Heart right ventricle (tissue), 16 donors: ENCODE data around the gene PHYHD1. TPM values are rescaled to one million over a fixed set of nuclear protein-coding genes. Genes with fewer than 3 reads are reported as not detected.

Source experiments
- ATAC-seq, 8 donors: fragments of 200-7000 bp; cut with Tn5 transposase; one replicate each; pipeline ENCODE4 v1.9.1; 2020; ENCODE audit warnings: mild to moderate bottlenecking in 8 of 8, moderate library complexity in 8 of 8, moderate number of reproducible peaks in 1 of 8
- DNase-seq, 2 donors: peaks; one replicate each; pipeline ENCODE4 v3.0.0-alpha.2; 2020
- H3K27ac ChIP-seq, 10 donors: fragments of 200-600 bp; sonication (generic) in 2 of 10; one replicate each; pipeline versions ENCODE4 v1.5.0 to v1.8.0; 2020 to 2022; ENCODE audit warnings: mild to moderate bottlenecking in 3 of 10
- H3K27me3 ChIP-seq, 7 donors: fragments of 200-600 bp; one replicate each; pipeline ENCODE4 v1.8.0; 2021 to 2022; ENCODE audit warnings: mild to moderate bottlenecking in 2 of 7
- H3K36me3 ChIP-seq, 9 donors: fragments of 200-600 bp; sonication (generic) in 1 of 9; one replicate each; pipeline versions ENCODE4 v1.5.0 to v1.8.0; 2020 to 2022; ENCODE audit warnings: mild to moderate bottlenecking in 2 of 9
- H3K4me1 ChIP-seq, 9 donors: fragments of 200-600 bp; sonication (generic) in 1 of 9; one replicate each; pipeline versions ENCODE4 v1.5.0 to v1.8.0; 2020 to 2022; ENCODE audit warnings: mild to moderate bottlenecking in 4 of 9
- H3K4me3 ChIP-seq, 10 donors: fragments of 200-600 bp; sonication (generic) in 2 of 10; one replicate each; pipeline versions ENCODE4 v1.5.0 to v1.8.0; 2020 to 2022; ENCODE audit warnings: mild to moderate bottlenecking in 7 of 10, moderate library complexity in 2 of 10
- H3K9me3 ChIP-seq, 11 donors: fragments of 200-600 bp in 10 of 11; sonication (generic) in 2 of 11; one replicate each; pipeline versions ENCODE4 v1.5.0 to v1.8.0; 2013 to 2022; ENCODE audit warnings: mild to moderate bottlenecking in 2 of 11, control low read depth in 1 of 11, moderate library complexity in 1 of 11
- CTCF ChIP-seq, 9 donors: fragments of 200-600 bp; sonication (generic) in 2 of 9; IDR thresholded peaks; one replicate each; pipeline versions ENCODE4 v1.5.0 to v1.8.0; 2021 to 2022; ENCODE audit warnings: antibody characterized with exemption in 9 of 9, mild to moderate bottlenecking in 5 of 9, moderate library complexity in 1 of 9
- WGBS, 2 donors: extraction: QIAGEN DNeasy Blood & Tissue Kit; methylation state at CpG; one replicate each; pipeline ENCODE4 v1.1.7; 2013; ENCODE audit warnings: inconsistent platforms in 1 of 2; 5-methylcytosine and 5-hydroxymethylcytosine counted together
- intact Hi-C, 10 donors: fragments of 100-400 bp; cut with DNase I; formaldehyde crosslinking; loops; one replicate each; pipeline versions ENCODE4 v1.11.1 to v1.14.2; 2022
- polyA plus RNA-seq, 2 donors: library from polyadenylated mRNA; stranded (reverse); fragments of 200-250 nt; gene quantifications; one replicate each; pipeline ENCODE4 v1.2.3, GENCODE V29; 2013
- total RNA-seq, 10 donors: library from RNA; stranded (reverse); fragmentation: NEBNext Ultra II Directional in 3 of 10; extraction: Animal tissue kit (Norgen Biotek cat#: 25700) in 3 of 10; gene quantifications; one replicate each; pipeline versions ENCODE4 v1.2.1 to v1.2.4, GENCODE V29; 2021 to 2023
- donor health status: Arrhythmogenic right ventricular cardiomyopathy.
- donor health status: ischemic (EF 13 %, LVEDD 7.1; RV severe dilation, severe dysfunction).
- donor health status: healthy with polysubstance abuse.
- donor health status: DM: no; HTN: yes; CAD: no.
- donor health status: DM: no; HTN: no; CAD: no.
- donor health status: ischemic (EF 25% LVEDD 6.9; RV normal size, moderate dysfunction).
- donor health status: ischemic (EF 25% LVEDD 5.7; RV mildly dilated, moderate dysfunction).
- donor health status: healthy.
- donor health status: DM: yes; HTN: yes; CAD: no.
- donor health status: Ischemic cardiomyopathy.
- donor health status: ischemic (EF 35%, LVEDD 5.7; RV mildly dilated, moderate dysfunction).
- donor health status: nonischemic (EF 11% LVEDD 7.7; RV severe dilation, severe dysfunction).
- donor health status: DM: yes; HTN: yes; CAD: no.
- donor health status: PGD.
- donor health status: ischemic (EF 29% LVEDD 5.4; RV normal size, mild dysfunction).
- donor health status: nonischemic (EF 23%, LVEDD 6.1; RV moderate dilation, normal function).

The PHYHD1 gene
- total and polyA plus RNA-seq, 12 donors: 14.7 to 49.2 (median 24.2) TPM

GRCh38 chr9:128969491-128969890, 48.7 kb downstream of the PHYHD1 start:
- intact Hi-C loops: no loop called here
- no peak for TF ChIP-seq CTCF (IDR thresholded peaks at IDR 0.05)

GRCh38 chr9:128972956-128973355, 52.2 kb downstream of the PHYHD1 start:
- ATAC-seq (no peak), DNase-seq (no peak)
- intact Hi-C loops: no loop called here
- 65 to 75% methylated on average over 4 of the region's 4 CpGs for WGBS, 2 donors
- peaks cover 0 to 100% (median 68%) of the 10 kb centered on the region in 9 donors for H3K36me3 ChIP-seq
- no peak overlapping the region for H3K4me3 ChIP-seq
- no peaks in the 10 kb centered on the region for H3K4me1 ChIP-seq
- no peak overlapping the region for H3K27ac ChIP-seq
- TF ChIP-seq CTCF (IDR thresholded peaks at IDR 0.05): no peak
- H3K27me3 ChIP-seq: no peaks in the 10 kb centered on the region
- no peaks in the 10 kb centered on the region for H3K9me3 ChIP-seq

More at GRCh38 chr9:128969491-128969890, 48.7 kb downstream of the PHYHD1 start:
- 94 to 95% methylated on average over 5 of the region's 5 CpGs for WGBS, 2 donors
- Histone ChIP-seq H3K4me3 (no peak overlapping the region), H3K27ac (no peak overlapping the region), H3K36me3 (peaks cover 0 to 95% (median 55%) of the 10 kb centered on the region in 9 donors), H3K4me1 (no peaks in the 10 kb centered on the region), H3K27me3 (no peaks in the 10 kb centered on the region), H3K9me3 (no peaks in the 10 kb centered on the region)
- no peak for ATAC-seq
- DNase-seq: no peak

- intact Hi-C loops: no loop called here
- Histone ChIP-seq H3K27me3 (no peaks in the 10 kb centered on the region), H3K4me3 (no peak overlapping the region), H3K4me1 (no peaks in the 10 kb centered on the region), H3K27ac (no peak overlapping the region), H3K9me3 (no peaks in the 10 kb centered on the region), H3K36me3 (peaks cover 0 to 100% (median 76%) of the 10 kb centered on the region in 9 donors)
- ATAC-seq (no peak), DNase-seq (no peak)
- TF ChIP-seq CTCF (IDR thresholded peaks at IDR 0.05): no peak
- 88% methylated on average over 3 of the region's 3 CpGs for WGBS, 2 donors
These were observed 58.3 kb downstream of the PHYHD1 start for GRCh38 chr9:128979111-128979510.

GRCh38 chr9:128983536-128983935, 62.8 kb downstream of the PHYHD1 start:
- no peaks in the 10 kb centered on the region for H3K9me3 ChIP-seq
- no peak for DNase-seq
- intact Hi-C loops: loop anchor here in 1 of 10 donors (10.0 kb wide), 1 partner anchor 389 kb away; no protein-coding TSS in a partner anchor
- ATAC-seq: no peak
- no peaks in the 10 kb centered on the region for H3K27me3 ChIP-seq
- H3K4me3 ChIP-seq: no peak overlapping the region
- H3K27ac ChIP-seq: no peak overlapping the region
- H3K4me1 ChIP-seq: peaks cover 0 to 7% (median 0%) of the 10 kb centered on the region in 9 donors
- no peak for TF ChIP-seq CTCF (IDR thresholded peaks at IDR 0.05)
- WGBS, 2 donors: 97% methylated on average over 8 of the region's 8 CpGs
- H3K36me3 ChIP-seq: peaks cover 4 to 100% (median 78%) of the 10 kb centered on the region in 9 donors
